DMS 273 (cell line): Measurements from ENCODE around the gene SPTLC2.
"Not testable (repeated sequence)": the region's sequence is repeated elsewhere in the genome, so short reads cannot be mapped to it uniquely, and the experiment has no call there.

Experiments
- DNase-seq: peaks from one replicate; lab custom pipeline; 2025; ENCODE audit not compliant: unreplicated experiment; lab: John Stamatoyannopoulos, UW

SPTLC2 gene

DNA sequence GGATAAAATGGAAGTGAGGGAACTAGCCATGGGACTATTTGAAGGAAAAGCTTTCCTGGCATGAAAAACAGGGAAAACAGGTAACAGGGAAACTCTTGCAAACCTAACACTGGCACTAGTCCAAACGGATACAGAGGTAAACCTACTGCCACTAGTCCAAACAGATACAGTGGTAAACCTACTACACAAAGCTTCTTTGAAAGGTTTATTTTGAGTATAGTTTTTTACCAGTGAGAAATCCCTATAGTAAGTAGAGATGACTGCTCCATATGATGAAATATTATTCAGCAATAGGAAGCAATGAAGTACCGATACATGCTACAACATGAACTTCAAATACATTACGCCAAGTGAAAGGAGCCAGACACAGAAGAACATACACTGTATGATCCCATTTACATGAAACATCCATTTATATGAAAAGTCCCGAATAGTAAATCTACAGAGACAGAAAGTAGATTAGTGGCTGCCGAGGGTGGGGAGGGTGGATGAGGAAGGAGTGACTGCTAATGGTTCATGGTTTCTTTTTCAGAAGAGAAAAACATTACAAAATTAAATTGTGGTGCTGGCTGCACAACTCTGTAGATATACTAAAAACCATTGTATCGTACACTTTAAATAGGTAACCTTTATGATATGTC lies 25.5 kb downstream of the SPTLC2 start:
- no peak for DNase-seq

DNA sequence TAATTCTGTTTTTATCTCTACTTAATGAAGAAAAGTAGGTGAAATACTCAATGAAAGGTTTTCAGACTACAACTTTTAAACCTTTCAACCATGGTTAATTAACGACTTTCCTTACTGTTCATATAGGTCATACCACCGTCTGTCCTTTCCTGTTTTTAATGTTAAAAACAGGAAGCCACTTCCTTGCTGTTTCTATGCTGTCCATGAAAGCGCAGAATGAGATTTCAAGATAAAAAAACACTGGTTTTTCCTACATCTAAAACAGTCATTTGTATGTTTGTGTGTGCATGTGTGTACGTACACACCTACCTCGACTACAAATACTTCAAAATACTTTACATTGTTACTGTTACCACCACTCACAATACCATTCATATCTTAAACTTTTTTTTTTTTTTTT lies 27.3 kb downstream of the SPTLC2 start:
- DNase-seq, result no peak

DNA sequence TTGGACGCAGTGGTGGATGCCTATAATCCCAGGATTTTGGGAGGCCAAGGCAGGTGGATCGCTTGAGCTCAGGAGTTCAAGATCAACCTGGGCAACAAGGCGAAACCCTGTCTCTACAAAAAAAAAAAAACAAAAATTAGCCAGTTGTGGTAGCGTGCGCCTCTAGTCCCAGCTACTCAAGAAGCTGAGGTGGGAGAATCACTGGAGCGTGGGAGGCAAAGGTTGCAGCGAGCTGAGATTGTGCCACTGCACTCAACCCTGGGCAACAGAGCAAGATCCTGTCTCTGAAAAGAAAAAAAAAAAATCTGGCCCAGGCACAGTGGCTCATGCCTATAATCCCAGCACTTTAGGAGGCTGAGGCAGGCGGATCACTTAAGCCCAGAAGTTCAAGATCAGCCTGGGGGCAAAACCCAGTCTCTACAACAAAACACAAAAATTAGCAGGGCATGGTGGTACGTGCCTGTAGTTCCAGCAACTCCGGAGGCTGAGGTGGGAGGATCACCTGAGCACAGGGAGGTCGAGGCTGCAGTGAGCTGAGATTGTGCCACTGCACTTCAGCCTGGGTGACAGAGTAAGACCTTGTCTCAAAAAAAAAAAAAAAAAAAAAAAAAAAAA lies 27.9 kb downstream of the SPTLC2 start:
- DNase-seq, result not testable (repeated sequence)

DNA sequence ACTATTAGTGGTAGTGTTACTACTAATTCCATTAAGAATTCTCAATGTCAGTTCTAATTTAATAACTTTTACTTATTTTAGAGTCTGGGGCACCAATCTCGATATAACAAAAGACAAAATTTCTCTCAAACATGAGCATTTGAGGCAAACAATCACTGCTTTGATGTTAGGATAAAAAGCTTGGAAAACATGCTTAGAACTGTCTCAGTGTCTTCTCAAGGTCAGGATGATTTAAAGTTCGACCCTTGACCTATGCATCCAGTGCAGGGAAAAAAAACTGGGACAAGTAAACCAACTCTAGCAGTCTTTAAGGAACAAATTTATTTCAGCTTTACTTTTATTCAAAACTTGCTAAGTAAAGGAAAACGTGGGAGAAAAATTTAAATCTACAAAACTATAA lies 31.1 kb downstream of the SPTLC2 start:
- DNase-seq, result no peak

DNA sequence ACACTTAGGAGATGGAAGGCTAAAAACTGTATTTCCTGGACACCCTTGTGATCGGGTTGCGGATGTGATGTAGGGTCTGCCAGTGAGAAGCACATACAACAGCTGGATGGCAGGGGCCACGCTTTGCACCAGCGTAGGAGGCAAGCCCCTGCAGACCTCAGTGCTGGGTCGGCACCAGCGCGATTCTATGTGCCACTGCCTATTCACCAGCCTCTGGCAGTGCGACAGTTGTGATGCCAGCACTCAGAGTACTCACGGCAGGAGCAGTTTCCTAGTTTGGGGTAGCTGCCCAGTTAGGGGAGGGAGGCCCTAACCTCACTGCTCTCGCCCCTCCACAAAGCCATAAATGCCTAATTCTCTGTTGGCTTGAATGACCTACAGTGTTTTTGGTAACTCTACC lies 31.6 kb downstream of the SPTLC2 start:
- no peak for DNase-seq

DNA sequence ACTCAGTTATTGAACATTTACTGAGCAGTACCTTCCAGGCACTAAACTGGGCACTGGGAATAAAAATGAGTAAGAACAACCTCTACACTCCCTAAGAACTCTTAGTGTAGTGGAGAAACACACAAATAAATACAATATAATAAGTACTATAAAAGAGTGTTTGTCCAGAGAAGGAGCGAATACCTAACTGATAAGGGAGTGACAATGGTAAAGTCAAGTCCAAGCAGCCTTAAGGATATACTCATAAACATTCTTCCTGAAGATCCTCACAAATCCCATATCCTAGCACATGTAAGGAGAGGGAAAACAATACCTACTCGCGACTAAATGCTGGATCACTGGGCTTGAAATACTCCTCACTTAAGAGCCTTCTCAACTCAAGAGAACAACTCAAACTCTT lies 32.8 kb downstream of the SPTLC2 start:
- DNase-seq, result no peak

DNA sequence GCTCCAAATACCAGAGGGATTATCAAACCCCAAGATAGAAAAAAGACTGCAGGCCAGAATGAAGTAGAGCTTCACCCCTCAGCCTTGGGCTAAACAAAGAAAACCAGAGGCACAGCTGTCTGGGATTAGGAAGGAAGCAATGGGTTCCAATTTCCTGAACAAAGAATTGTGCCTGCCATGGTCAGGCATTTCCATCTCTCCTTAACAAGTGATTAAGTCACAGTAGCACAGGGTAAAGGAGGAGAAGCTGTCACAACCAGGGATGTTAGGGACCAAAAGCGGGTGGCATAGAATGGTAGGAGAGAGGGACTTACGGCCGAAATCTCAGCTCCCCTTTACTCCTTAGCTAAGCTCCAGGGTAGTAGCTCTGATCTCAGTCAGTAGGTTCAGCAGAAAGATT lies 33.9 kb downstream of the SPTLC2 start:
- no peak for DNase-seq

DNA sequence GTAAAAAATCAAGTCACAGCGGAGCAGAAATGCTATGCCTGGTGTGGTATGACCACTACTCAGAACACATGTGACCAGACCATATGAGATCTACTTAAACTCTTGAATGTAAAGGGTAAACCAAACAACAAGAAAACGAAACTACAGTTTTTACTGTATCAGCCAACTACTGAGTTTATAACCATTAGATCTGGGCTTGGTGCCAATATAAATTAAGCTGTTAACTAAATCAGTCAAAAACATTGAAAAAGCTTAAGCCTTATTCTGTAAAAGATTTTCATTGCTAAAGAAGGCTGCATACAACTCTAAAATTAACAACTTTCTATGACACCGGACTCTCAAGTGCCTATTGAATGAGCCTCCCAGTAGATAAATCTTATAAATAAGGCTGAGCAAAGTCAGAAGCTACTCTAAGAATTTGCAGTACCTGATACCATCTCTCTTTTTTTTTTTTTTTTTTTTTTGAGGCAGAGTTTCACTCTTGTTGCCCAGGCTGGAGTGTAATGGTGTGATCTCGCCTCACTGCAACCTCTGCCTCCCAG lies 35.4 kb downstream of the SPTLC2 start:
- DNase-seq, result peak; percentile 54

DNA sequence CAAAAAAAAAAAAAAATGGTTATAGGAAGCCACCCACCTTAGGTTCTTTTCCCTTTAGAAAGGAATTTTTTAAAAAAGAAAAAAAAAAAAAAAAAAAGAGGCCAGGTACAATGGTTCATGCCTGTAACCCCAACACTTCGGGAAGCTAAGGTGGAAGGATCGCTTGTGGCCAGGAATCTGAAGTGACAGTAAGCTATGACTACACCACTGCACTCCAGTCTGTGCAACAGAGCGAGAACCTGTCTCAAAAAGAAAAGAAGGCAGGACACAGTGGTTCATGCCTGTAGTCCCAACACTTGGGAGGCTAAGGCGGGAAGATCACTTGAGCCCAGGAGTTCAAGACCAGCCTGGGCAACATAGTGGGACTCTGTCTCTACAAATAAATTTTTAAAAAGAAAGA lies 36.0 kb downstream of the SPTLC2 start:
- no peak for DNase-seq

DNA sequence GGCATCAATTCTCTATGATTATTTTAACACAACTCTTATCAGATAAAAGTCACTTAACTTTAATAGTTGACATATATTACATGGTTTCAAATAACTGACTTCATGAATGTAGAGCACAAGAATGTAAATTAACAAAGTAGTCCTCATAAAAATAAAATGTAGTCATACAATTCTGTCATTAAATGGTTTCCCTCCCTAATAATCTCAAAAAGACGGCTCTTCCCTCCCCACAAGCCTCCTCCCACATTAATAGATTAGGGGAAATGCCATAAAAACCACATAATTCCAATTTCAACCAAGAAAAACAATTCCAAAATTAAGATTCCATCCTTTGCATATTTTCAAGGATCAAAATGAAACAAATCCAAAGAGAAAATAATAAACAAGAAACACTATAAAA lies 36.7 kb downstream of the SPTLC2 start:
- DNase-seq, result no peak

DNA sequence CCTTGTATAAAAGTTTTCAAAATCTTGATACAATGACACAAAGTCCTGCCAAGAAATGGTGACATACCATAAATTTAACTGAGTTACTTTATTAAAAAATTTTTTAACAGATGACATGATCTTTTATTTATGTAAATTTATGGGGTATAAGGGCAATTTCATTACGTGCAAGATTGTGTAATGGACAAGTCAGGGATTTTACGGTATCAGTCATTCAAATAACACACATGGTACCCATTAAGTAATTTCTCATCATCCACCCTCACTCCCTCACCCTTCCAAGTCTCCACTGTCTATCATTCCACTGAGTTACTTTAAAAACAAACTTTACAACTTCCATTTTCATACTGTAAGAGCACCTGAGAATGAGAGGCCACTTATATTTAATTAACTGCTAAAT lies 37.4 kb downstream of the SPTLC2 start:
- no peak for DNase-seq

DNA sequence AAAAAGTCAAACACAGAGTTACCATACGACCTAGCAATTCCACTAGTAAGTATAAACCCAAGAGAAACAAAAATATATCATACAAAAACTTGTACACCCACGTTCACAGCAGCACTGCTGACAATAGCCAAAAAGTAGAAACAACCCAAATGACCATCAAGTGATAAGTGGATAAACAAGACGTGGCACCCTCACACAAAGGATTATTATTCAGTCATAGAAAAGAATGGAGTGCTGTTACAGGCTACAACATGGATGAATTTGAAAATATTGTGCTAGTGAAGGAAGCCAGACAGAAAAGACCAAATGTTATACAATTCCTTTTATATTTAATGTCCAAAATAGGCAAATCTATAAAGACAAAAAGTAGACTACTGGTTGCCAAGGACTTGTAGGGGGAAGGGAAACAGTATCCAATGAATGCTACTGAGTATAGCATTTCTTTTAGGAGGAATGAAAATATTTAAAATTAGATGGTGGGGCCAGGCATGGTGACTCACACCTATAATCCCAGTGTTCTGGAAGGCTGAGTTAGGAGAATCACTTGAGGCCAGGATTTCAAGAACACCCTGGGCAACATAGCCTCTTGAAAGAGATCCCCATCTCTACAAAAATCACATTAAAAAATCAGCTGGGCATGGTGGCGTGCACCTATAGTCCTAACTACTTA lies 41.9 kb downstream of the SPTLC2 start:
- DNase-seq, result no peak

DNA sequence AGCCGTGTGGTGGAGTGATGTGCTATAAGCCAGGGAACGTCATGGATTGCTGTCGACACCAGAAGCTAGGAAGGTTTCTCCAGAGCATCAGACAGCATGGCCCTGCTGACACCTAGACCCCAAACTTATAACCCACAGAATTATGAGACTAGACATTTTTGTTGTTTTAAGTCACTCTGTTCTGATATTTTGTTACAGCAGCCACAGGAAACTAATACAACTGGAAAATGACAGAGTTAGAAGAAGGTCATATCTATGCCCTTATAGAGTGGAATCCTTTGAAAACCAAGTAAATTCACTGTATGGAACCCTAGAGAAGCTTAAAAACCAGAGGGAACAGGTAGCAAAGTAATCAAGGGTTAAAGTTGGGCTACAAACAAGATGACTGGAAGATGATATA lies 42.5 kb downstream of the SPTLC2 start:
- DNase-seq, result no peak

DNA sequence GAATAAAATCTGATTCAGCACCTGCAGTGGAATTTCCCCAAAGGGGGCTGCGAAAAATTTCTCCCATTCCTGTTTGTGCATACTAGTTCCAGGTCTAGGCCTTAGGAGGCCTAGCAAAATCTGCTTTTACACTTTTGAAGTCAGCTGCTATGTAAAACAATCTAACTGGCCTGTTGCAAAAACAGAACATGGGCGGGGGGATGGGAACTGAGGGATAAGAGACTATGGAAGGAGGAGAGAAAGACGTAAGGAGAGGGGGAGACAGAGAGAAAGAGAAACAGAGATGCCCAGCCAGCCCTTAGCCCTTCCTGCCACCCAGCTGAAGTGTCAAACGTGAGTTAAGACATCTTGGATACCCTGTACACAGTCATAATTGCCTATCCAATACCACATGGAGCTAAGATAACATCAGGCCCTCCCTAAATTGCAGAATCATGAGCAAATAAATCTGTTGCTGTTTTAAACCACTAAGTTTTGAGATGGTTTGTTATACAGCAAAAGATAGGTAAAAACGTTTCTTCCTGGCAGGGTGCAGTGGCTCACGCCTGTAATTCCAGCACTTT lies 45.6 kb downstream of the SPTLC2 start:
- DNase-seq, result peak; percentile 9

DNA sequence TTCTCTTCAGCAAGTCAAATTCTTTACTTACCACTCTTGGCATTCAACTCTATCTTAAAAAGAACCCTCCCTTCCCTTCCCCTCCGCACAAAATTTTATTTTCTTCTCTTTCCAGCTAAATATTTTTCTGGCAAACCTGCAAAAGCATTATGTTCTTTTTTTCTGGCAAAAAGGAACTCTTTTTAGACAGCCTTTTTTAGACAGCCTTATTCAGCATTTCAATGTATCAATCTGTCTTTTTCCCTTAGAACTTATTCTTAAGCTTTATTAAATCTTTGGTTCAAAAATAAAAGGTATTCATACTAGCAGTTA lies 50.5 kb downstream of the SPTLC2 start:
- no peak for DNase-seq

DNA sequence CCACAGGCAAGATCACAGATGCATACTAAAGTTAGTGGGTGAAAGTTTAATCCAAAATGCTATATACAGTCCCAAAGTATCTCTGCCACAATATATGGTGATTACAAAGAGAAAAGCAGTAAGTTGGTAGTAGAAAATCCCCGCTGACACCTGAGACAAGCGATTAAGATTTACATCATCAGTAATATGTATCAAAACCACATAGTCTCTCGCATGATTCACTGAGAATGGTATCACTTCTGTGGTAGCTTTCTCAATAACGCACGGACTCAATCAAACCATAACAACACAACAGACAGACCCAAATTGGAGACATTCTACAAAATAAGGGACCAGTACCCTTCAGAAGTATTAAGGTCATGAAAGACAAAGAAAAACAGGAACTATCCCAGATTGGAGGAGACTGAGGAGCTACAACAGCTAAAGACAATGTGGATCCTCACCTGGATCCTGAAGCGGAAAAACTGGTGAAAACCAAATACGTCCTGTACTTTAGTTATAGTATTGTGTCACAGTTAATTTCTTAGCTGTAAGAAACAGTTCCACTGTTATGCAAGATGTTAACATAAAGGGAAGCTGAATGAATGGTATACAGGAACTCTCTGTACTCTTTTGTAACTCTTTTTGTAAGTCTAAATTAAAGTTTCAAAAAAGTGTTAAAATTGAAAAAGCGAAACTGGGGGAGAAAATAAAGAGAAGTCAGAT lies 51.0 kb downstream of the SPTLC2 start:
- DNase-seq, result no peak

DNA sequence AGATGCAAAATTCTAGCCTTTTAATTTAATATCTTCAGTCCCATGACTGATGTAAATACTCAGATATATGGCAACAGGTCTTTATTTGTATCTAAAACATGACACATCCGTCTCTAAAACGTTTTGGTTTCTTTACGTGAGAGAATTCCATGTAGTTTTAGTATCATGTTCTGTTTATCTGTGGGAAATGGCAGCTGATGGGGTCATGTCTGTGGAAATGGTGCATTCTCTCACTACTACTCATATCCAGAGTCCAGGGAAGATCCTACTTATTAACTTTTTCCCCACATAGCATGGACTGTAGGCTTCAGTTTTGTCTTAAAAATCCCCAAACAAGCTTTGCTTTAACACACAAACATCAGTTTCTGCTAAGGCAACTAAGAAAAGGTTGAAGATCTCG lies 53.8 kb downstream of the SPTLC2 start:
- no peak for DNase-seq

DNA sequence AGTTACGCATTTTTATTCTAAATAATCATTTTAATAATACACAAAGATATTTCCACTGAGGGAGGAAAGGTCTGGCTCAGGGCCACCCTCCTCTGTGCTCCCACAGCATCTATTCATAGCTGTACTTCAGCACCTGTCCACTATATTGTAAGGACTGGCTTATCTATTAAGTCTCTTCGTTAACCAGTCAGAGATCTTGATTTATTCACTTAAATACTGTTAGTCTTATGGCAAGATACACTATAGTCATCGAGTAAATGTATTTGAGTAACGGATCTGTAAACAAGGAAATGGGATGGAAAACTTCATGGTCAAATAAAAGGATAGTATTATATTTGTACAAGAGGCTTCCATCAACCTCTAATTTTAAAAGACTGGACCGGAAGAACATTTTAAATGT lies 54.6 kb downstream of the SPTLC2 start:
- DNase-seq, result no peak

DNA sequence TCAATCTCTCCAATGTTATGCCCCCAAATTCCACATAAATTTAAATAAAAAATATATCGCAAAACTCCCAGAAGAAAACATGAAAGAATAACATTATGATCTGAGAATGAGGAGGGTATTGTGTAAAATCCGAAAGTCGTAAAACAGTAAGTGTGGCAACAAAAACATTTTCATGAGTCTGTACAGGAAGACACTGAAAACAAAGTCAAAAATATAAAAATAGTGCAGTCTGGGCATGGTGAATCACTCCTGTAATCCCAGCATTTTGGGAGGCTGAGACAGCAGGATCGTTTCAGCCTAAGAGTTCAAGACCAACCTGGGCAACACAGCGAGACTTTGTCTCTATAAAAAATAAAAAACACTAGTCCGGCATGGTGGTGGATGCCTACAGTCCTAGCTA lies 57.1 kb downstream of the SPTLC2 start:
- DNase-seq, result no peak

DNA sequence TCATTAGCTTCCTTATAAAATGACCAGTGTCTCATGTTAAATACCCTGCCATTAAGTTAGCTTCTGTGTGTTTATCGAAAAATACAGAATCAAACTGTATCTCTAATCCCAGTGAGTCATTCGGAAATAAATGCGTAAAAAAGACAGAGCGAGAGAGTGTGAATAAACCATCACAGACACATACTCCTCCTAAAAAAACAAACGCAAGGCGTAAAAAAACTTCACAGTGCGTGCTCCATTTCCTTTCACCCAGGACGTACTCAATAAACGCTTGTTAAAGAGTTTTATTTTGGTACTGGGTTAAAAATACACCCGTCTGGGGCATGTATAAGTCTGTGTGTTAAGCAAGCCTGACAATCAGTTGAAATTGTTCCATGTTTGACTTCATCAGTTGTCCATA lies 59.0 kb downstream of the SPTLC2 start:
- no peak for DNase-seq

DNA sequence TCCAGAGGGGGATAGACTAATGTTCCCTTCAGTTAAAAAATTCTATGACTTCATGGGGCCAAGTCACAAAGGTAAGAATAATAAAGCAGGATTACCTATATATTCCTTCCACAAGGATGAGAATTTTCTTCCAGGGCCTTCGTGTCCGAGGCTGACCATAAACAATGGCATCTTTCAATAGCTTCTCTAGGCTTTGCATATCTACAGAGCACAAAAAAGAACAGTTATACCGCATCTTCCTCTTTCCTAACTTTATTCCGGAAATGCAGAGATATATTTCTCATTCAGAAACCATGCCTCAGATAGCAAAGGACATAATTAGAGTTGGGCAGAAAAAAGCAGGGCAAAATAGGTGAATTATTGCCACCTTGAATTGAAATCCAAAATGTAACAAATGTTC lies 59.5 kb downstream of the SPTLC2 start:
- DNase-seq, result no peak
